ENCODE results near the gene DCAF15.
A peak's percentile ranks its signal among the peaks of the same experiment; 100 is the strongest.

DCAF15 gene

DNA sequence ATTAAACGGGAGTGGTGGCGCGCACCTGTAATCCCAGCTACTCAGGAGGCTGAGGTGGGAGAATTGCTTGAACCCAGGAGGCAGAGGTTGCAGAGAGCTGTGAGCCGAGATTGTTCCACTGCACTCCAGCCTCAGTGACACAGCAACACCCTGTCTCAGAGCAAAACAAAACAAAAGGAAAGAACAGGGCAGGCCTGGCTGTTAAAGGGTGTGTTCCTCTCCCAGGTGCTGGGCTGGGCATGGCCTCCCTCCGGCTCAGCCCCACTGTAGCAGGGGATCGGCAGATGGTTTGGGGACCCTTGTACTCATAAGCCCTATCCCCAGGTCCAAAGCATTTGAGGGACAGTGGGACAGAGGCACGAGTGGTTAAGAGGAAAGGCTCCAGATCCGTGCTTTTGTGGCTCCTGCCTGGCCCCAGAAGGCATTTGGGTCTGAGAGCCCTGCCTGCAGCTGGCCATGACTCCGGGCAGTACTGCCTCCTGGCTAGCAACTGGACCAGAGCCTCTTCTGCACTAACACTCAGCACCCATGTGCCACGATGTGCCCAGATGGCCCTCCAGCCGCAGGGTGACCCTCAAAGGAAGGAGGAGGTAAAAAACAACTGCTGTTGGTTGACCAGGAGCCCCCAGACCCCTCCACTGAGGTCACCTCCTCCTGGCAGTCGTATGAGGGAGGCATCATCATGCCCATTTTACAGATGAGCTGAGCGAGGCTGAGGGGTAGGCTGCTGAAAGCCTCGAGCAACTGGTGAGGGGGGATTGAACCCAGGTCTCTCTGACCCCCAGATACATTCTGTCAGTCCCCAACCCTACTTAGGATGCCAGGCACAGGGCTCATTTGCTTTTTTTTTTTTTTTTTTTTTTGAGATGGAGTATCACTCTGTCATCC lies 43.8 kb downstream of the DCAF15 start:
- no peak for DNase-seq

DNA sequence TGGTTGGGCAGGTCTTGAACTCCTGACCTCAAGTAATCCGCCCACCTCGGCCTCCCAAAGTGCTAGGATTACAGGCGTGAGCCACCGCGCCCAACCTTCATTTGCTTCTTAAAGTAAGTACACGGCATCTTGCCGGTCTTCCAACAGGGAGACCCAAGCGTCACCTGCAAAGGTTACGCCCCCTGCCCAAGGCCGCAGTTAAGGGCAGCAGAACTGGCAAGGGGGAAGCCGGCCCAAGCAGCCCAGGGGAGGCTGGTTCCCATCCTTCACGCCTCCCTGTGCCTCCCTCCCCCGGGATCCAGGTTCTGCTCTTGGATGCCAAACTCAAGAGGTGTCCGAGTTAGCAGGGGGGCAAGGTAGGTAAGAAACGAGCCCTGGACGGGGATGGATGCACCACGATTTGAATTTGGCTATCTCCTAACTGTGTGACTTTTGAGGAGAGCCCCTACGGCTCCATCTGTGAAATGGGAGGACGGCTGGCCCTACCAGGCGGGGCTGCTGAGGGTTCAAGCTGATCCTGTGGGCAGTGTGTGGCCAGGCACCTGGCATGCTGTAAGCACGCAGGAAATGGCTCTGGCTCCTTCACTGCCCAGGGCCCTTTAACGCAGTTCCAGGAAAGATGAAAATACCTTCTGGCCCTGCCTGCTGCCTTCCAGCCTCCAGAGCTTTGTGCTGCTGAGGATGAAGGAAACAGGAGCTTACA lies 44.8 kb downstream of the DCAF15 start:
- peak in 1 of 2 experiments; percentile 39 for DNase-seq

DNA sequence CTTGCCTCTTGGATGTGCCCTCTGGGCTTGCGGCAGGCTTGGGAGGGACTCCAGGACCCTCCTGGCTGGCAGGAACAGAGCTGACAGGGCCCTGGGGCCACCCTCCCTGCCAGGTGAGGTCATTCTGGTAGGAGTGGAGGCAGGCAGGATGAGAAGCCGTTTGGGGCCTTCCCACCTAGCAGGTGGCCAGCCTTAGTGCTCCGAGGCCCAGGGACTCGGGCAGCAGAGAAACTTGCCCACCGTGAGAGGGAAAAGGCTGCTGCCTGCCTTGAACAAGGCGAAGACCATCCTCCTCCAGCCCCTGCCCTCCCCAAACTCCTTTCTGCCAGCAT lies 45.3 kb downstream of the DCAF15 start:
- no peak for DNase-seq

DNA sequence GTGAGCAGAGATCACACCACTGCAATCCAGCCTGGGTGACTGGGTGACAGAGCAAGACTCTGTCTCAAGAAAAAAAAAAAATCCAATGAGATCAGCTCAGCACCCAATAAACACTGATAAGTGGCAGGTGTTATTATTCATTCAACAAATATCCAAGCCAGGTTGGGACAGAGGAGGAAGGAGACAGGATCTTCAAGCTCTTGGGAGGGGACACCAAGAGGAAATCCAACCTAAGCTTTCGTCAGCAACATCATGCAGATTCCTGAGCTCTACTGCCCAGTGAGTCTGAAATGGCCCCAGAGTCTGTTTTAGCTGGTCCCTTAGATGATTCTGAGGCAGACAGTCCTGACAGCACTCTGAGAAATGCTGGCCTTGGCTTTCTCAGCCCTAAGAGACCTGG lies 46.1 kb downstream of the DCAF15 start:
- DNase-seq, result no peak

DNA sequence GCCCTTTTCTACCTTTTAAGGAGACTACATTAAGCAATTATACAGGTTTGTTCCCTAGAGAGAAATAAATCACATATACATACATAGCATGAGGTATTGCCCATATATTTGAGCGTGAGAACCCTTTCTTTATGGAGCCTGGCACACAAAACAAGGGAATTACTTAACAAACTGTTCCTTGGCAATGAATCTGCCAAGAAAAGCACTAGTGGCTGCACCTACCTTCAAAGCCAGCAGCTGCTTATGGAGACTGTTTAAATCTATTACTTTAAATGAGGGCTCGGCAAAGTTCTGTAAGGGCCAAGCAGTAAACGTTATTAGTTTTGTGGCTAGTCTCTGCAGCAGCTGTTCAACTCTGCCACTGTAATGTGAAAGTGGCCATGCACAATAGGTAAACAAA lies 46.8 kb downstream of the DCAF15 start:
- DNase-seq, result no peak

DNA sequence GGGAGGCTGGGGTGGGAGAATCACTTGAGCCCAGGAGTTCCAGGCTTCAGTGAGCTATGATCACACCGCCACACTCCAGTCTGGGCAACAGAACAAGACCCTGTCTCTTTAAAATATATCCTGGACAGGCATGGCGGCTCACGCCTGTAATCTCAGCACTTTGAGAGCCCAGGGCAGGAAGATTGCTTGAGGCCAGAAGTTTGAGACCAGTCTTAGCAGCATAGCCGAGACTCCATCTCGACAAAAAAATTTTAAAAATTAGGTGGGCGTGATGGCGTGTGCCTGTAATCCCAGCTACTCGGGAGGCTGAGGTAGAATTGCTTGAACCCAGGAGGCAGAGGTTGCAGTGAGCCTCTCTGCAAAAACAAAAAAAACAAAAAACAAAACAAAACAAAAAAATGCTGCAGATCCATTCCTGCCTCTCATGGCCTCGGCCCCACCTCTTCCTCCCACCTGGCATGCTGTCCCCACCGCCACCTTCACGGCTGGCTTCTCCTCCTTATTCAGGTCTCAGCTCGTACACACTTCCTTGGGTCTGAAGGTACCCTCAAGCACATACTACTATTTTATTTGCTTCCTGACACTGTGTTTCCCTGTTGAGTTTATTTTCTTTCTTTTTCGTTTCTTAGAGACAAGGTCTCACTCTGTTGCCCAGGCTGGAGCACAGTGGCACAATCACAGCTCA lies 48.5 kb downstream of the DCAF15 start:
- no peak for DNase-seq

DNA sequence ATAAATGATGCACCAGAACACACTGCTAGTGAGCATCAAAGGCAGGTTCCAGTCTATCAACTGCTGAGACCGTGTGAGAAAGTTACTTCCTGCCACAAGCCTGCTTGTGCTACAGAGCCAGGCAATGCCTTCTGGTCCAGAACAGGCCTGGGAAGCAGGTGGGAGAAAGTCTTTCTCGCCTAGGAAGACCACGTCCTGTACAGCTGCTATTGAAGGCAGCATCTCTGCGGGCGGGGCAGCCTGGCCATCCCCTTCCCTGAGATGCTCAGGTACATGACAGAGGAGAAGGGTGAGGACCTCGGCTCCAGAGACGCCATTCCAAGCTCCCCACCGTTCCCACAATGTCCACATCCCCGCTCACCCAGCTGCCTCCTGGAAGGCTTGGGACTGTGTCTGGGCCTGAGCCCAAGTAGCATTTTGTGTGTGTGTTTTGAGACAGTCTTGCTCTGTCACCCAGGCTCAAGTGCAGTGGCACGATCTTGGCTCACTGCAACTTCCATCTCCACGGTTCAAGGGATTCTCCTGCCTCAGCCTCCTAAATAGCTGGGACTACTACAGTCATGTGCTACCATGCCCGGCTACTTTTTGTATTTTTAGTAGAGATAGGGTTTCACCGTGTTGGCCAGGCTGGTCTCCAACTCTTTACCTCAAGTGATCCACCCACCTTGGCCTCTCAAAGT lies 50.4 kb downstream of the DCAF15 start:
- DNase-seq, result no peak

DNA sequence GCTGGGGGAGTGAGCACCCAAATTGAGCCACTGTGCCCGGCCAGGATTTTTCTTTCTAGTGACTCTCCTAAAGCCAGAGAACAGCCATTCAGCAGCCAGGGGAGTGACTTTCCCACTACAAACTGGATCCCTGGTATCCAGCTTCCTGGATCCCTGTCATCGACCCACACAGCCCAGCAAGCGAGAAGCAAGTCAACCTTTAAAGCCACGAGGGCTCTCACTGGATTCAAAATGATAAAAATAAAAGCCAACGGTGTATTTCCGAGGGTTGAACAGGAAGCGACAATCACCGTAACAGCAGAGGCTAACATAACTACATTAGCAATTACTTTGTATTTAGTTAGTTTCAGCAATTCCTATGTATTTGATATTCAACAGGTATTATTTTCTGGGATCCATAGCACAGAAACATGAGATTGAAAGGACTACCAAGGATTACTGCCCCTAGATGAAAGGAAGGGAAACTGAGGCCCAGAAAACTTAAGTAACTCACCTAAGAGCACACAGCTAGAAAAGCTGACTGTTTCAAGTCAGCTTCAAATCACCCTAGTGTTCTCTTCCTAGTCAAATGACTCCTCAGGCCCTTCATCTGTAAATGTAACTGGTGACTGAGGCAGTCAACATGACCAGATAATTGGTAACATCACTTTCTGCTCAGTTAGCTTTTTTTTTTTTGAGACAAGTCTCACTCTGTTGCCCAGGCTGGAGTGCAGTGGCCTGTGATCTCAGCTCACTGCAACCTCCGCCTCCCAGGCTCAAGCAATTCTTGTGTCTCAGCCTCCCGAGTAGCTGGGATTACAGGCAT lies 51.1 kb downstream of the DCAF15 start:
- no peak for DNase-seq

DNA sequence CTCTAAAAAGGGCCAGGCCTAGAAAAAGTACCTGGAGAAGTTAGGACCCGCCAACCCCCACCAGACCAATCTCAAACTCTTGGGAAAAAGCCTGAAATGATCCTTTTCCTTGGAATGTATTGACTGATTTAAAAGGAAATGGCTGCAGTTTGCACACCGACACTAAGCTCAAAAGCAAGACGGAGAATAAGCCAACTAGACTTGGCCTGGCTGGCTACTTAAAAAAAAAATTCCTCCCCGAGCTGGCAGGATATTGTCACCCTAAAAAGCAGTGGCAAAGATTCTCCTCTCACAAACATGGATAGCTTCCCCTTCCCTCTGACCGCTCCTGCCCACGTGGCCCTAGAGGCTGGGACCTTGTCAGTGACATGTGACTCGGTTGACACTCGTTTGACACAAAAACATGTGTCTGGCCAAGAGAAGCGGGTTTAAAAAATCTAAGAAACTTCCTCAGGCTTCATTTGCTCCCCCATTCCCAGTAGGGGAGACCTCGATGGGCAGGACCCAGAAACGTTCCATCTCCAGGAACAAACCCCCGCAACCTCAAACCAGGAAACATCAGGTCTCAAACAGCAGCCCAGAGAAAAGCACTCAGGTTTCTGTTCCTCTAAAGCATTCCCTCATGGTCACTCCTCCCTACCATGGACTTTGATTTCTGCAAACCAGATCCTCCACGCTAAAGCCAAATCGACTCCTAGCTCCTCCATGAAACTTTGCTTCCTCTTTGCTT lies 52.5 kb downstream of the DCAF15 start:
- DNase-seq, result no peak

DNA sequence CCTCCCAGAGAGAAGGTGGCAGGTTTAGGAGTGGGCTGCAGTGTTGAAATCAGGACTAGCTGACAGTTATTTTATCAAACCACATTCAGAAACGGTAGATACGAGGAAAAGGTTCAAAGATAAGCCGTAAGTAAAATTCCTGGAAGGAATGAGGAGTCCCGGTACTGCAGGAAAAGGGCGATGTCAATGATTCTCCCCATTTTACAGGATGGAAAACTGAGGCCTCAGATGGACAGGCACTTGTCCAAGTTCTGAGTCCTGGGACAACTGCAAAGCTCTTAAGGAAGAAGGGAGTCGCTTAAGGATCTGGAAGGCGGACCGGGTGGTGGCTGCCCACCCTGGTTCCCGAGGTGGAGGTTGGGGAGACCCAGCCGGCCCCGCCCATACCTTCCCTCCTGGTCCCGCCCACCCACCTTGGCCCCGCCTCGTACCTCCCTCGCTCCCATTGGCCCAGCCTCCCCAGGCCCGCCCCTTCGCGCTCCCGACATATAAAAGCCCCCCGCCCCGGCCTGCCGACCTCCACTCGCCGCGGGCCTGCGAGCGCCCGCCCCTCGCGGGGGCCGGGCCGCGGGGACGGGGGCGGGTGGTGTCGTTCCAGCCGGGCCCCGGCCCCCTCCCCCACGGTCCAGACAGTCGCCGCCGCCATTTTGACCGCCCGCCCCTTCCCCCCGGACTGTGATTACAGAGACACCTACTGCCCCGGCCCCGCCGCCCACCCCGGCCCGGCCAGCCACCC lies 53.2 kb downstream of the DCAF15 start:
- peak in 1 of 2 experiments; percentile 52 for DNase-seq

DNA sequence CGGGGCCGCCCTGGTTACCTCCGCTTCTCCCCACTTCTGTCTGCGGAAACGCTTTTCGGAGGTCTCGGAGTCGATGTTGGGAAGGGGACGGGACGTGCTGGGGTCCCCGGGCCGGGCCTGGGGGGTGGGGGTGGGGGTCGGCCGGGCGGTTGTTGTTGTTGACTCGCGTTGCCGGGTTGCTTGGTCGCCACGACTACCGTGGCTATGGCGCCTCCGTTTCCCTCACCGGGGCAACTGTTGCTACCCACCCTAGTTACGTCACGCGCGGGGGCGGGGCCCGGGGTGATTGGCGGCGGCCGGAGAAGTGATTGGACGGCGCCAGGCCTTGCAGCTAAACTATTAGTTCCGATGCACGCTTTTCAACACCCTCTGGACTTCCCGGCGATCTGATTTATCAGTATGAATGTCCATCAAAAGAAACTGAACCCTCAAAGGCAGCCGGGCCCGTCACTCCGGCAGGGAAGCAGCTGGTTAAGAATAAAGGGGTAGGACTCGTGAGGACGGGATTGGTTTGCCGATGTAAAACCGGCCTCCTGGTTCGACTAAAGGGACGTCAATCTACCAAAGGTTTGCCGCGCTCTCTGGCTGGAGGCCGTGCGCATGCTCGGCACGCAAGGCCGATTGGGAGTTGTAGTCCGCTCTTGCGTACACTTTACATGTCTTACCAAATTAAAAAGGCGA lies 53.9 kb downstream of the DCAF15 start, which contains the start of gene RFX1:
Gene RFX1, minus strand, starts transcription at position 236 of the 681 bp plus-strand sequence. CDS start 12,477 bp downstream, outside the sequence.
- DNase-seq, result peak; percentile 97 to 99

DNA sequence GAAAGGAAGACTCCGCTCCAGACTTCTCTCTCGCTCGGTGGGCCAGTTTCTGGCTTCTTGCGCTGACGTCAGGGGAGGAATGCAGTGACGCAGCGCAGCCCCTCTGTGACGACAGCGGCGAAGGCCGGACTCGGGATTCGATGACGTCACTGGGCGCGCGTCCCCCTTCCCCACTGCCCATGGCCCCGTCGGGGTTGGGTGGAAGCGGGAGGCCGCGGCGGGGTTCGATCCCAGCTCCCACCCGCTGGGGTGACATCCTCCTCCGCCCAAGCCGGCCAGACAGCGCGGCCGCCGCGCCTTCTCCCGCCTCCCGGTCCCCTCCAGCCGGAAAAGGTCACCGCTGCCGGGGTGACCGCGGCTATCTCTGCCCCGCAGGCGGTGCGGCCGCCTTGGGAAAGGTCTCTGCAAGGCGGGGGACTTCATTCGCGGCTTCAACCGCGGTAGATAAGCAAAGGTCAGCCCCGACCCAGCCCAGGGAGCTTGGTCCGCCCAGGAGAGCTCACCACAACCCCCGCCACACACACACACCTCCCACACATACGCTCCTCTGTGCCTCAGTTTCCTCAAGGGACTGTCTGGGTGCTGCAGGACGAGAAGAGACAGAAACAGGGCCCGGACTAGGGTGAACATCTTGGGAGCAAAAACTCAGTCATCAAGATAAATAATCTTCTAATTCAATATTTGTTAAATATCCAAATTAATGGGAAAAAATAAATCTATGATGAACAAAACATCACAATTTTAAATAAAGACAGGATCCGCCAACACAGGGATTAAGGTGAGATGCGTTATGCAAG lies 54.7 kb downstream of the DCAF15 start:
- DNase-seq, result no peak
